Prostate gland (tissue), 2 donors: Measurements from ENCODE around the gene ULK3.

Experiments
- POLR2A ChIP-seq: fragments of 450-650 bp; IDR thresholded peaks from one replicate; pipeline ENCODE4 v1.6.1; 2016; ENCODE audit warnings: antibody characterized with exemption, mild to moderate bottlenecking
- POLR2AphosphoS5 ChIP-seq: sonication (generic); formaldehyde crosslinking; IDR thresholded peaks from one replicate; pipeline ENCODE4 v1.6.1; 2017; ENCODE audit warnings: antibody characterized with exemption
- TF ChIP-seq, protein P1 (sequence below), 4 experiments: fragments of 200-600 bp in 2 of 4; fragments of 450-650 bp in 2 of 4; sonication (generic) in 2 of 4; IDR thresholded peaks; 1 replicate in 3 of 4; 2 replicates in 1 of 4; pipeline ENCODE4 v1.5.1; 2016 to 2019; ENCODE audit warnings: antibody characterized with exemption in 4 of 4, mild to moderate bottlenecking in 2 of 4, moderate library complexity in 2 of 4

DNA sequence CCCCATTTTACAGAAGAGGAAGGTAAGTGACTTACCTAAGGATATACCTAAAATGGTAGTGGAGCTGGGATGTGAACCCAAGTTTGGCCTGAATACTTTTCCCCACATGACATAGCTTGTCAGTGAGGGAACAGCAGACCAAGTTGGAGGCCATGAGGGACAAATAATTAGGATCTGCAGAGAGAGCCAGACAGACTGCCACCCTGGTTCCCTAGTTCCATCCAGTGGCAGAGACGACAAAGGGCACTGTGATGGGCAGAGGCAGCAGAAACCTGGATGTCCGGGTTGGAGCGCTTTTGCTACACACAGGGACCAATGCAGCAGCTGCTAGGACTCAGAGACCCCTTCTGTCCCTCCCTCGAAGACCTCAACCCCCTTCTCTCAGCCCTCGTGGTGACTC lies 15.3 kb downstream of the ULK3 start:
- TF ChIP-seq POLR2A (no peak), POLR2AphosphoS5 (no peak)
- TF ChIP-seq, protein P1, sequence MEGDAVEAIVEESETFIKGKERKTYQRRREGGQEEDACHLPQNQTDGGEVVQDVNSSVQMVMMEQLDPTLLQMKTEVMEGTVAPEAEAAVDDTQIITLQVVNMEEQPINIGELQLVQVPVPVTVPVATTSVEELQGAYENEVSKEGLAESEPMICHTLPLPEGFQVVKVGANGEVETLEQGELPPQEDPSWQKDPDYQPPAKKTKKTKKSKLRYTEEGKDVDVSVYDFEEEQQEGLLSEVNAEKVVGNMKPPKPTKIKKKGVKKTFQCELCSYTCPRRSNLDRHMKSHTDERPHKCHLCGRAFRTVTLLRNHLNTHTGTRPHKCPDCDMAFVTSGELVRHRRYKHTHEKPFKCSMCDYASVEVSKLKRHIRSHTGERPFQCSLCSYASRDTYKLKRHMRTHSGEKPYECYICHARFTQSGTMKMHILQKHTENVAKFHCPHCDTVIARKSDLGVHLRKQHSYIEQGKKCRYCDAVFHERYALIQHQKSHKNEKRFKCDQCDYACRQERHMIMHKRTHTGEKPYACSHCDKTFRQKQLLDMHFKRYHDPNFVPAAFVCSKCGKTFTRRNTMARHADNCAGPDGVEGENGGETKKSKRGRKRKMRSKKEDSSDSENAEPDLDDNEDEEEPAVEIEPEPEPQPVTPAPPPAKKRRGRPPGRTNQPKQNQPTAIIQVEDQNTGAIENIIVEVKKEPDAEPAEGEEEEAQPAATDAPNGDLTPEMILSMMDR (IDR thresholded peaks at IDR 0.05), result no peak
